A673 (cell line): ENCODE results near the gene SMYD3. TPM values are rescaled to one million over a fixed set of nuclear protein-coding genes. Genes with fewer than 3 reads are reported as not detected.

Source experiments
- BruUV-seq: library from RNA; stranded (reverse); fragments of 400-500 nt; replicated peaks from 2 replicates; lab custom pipeline; 2021; lab: Mats Ljungman, UMichigan
- CTCF ChIA-PET: fragments of 300-600 bp; sonication (Branson Sonifier 250); formaldehyde crosslinking; loops from one replicate; lab custom pipeline; 2022; ENCODE audit warnings: antibody characterized with exemption; lab: Charles Lee
- POLR2A ChIA-PET: fragments of 300-600 bp; sonication (Branson Sonifier 250); formaldehyde crosslinking; loops from one replicate; lab custom pipeline; 2022; ENCODE audit warnings: antibody characterized with exemption; ENCODE audit not compliant: low non-redundant PET; lab: Charles Lee
- DNase-seq: peaks from one replicate; pipeline ENCODE4 v3.0.0-alpha.2; 2015; ENCODE audit warnings: low spot score
- H3K27ac ChIP-seq: fragments of 200-600 bp; sonication (generic); 2 replicates; pipeline ENCODE4 v1.5.1; 2016; ENCODE audit warnings: mixed run types, low read depth, mild to moderate bottlenecking, mixed read lengths, antibody characterized with exemption, low read length; ENCODE audit not compliant: poor library complexity, severe bottlenecking
- H3K27me3 ChIP-seq: fragments of 200-600 bp; sonication (generic); replicated peaks from 2 replicates; pipeline ENCODE4 v1.6.1; 2017; ENCODE audit warnings: mixed run types, low read depth, mild to moderate bottlenecking, mixed read lengths, antibody characterized with exemption, low read length; ENCODE audit not compliant: insufficient read depth, poor library complexity
- H3K36me3 ChIP-seq: fragments of 200-600 bp; sonication (generic); 2 replicates; pipeline ENCODE4 v1.6.1; 2016; ENCODE audit warnings: mixed run types, mild to moderate bottlenecking, mixed read lengths, antibody characterized with exemption, low read length; ENCODE audit not compliant: insufficient read depth, poor library complexity, severe bottlenecking
- H3K4me1 ChIP-seq: fragments of 200-600 bp; sonication (generic); 2 replicates; pipeline ENCODE4 v1.6.1; 2017; ENCODE audit warnings: mixed run types, mild to moderate bottlenecking, mixed read lengths, antibody characterized with exemption, low read length; ENCODE audit not compliant: insufficient read depth, poor library complexity, severe bottlenecking
- H3K4me3 ChIP-seq: fragments of 200-600 bp; sonication (generic); 2 replicates; pipeline ENCODE4 v1.5.1; 2016; ENCODE audit warnings: low read depth, mixed run types, mild to moderate bottlenecking, mixed read lengths, low read length; ENCODE audit not compliant: poor library complexity, severe bottlenecking
- H3K9me3 ChIP-seq: fragments of 200-600 bp; sonication (generic); 2 replicates; pipeline ENCODE4 v1.6.1; 2016; ENCODE audit warnings: mixed run types, low read depth, mild to moderate bottlenecking, mixed read lengths, antibody characterized with exemption, low read length; ENCODE audit not compliant: poor library complexity, severe bottlenecking
- CTCF ChIP-seq: fragments of 300-800, 200-600 bp; sonication (generic); conservative IDR thresholded peaks from 2 replicates; pipeline ENCODE4 v1.5.1; 2017; ENCODE audit warnings: low read depth, mild to moderate bottlenecking, antibody characterized with exemption, low read length, moderate library complexity, mixed read lengths
- EZH2 ChIP-seq: fragments of 200-600 bp; sonication (generic); IDR thresholded peaks from 2 replicates; pipeline ENCODE4 v1.6.1; 2017; ENCODE audit warnings: borderline replicate concordance, low read depth, mild to moderate bottlenecking, mixed read lengths, antibody characterized with exemption, low read length; ENCODE audit not compliant: poor library complexity, severe bottlenecking
- intact Hi-C: fragments of 100-400 bp; cut with micrococcal nuclease; formaldehyde crosslinking; loops from one replicate; pipeline ENCODE4 v1.10.0; 2022; ENCODE audit not compliant: unreplicated experiment
- total RNA-seq: library from RNA; stranded (reverse); gene quantifications from 2 replicates; pipeline ENCODE4 v1.2.3, GENCODE V29; 2021

SMYD3 gene
- total RNA-seq, 1 experiment from 2014 or later = 29.0 TPM

GRCh38 chr1:246515390-246516005, 8.4 kb upstream of the SMYD3 start:
- no peak overlapping the region for H3K4me3 ChIP-seq
- BruUV-seq = no TSS peak
- no peaks in the 10 kb centered on the region for H3K4me1 ChIP-seq
- intact Hi-C loops = no loop called here
- H3K27me3 ChIP-seq = no peaks in the 10 kb centered on the region
- POLR2A ChIA-PET = no interaction called here
- no peak overlapping the region for H3K27ac ChIP-seq
- CTCF ChIA-PET = no interaction called here
- no peak for DNase-seq
- no peak for TF ChIP-seq CTCF
- TF ChIP-seq EZH2 = no peak
- H3K9me3 ChIP-seq = peaks cover 30% of the 10 kb centered on the region
- H3K36me3 ChIP-seq = no peaks in the 10 kb centered on the region

GRCh38 chr1:246513619-246514343, 6.7 kb upstream of the SMYD3 start:
- POLR2A ChIA-PET = no interaction called here
- Histone ChIP-seq H3K27ac (no peak overlapping the region), H3K4me3 (peak overlapping the region; percentile 7), H3K36me3 (no peaks in the 10 kb centered on the region), H3K4me1 (no peaks in the 10 kb centered on the region), H3K9me3 (peaks cover 26% of the 10 kb centered on the region), H3K27me3 (no peaks in the 10 kb centered on the region)
- TF ChIP-seq CTCF (no peak), EZH2 (no peak)
- CTCF ChIA-PET = no interaction called here
- DNase-seq = no peak
- no TSS peak for BruUV-seq
- intact Hi-C loops = no loop called here

GRCh38 chr1:246513041-246513440, 6.0 kb upstream of the SMYD3 start:
- ChIA-PET POLR2A (no interaction called here), CTCF (no interaction called here)
- H3K4me1 ChIP-seq = no peaks in the 10 kb centered on the region
- no peak for DNase-seq
- H3K27ac ChIP-seq = no peak overlapping the region
- no peaks in the 10 kb centered on the region for H3K27me3 ChIP-seq
- intact Hi-C loops = no loop called here
- H3K36me3 ChIP-seq = no peaks in the 10 kb centered on the region
- no TSS peak for BruUV-seq
- TF ChIP-seq CTCF (no peak), EZH2 (no peak)
- H3K9me3 ChIP-seq = peaks cover 26% of the 10 kb centered on the region
- H3K4me3 ChIP-seq = no peak overlapping the region
